GM23338 (cell line): ENCODE results near the gene MYL5. TPM values are rescaled to one million over a fixed set of nuclear protein-coding genes. Genes with fewer than 3 reads are reported as not detected.

ENCODE experiments used
- CREB1 ChIP-seq: fragments of 250-450 bp; sonication (Bioruptor Pico); IDR thresholded peaks from 2 replicates; pipeline ENCODE4 v1.5.0; 2020; ENCODE audit warnings: low read depth, mild to moderate bottlenecking, moderate library complexity
- EZH2 ChIP-seq: fragments of 200-600 bp; sonication (generic); IDR thresholded peaks from one replicate; pipeline ENCODE4 v1.8.0; 2017; ENCODE audit warnings: antibody characterized with exemption, mild to moderate bottlenecking, low read depth; ENCODE audit not compliant: unreplicated experiment
- EZH2phosphoT487 ChIP-seq: fragments of 200-600 bp; sonication (generic); IDR thresholded peaks from one replicate; pipeline ENCODE4 v1.8.1; 2018; ENCODE audit warnings: antibody characterized with exemption; ENCODE audit not compliant: unreplicated experiment
- JUNB ChIP-seq: IDR thresholded peaks from one replicate; pipeline ENCODE4 v1.6.1; 2016; ENCODE audit warnings: antibody characterized with exemption; ENCODE audit not compliant: unreplicated experiment
- POLR2AphosphoS5 ChIP-seq: IDR thresholded peaks from 2 replicates; pipeline ENCODE4 v1.6.1; 2016; ENCODE audit warnings: antibody characterized with exemption, low read depth
- STAT1 ChIP-seq: IDR thresholded peaks from one replicate; pipeline ENCODE4 v1.6.1; 2016; ENCODE audit warnings: antibody characterized with exemption; ENCODE audit not compliant: unreplicated experiment
- ZNF114 ChIP-seq: fragments of 250-450 bp; sonication (Bioruptor Pico); IDR thresholded peaks from 2 replicates; pipeline ENCODE4 v1.5.0; 2020; ENCODE audit warnings: mild to moderate bottlenecking, moderate library complexity
- ZNF331 ChIP-seq: fragments of 250-450 bp; sonication (Bioruptor Pico); IDR thresholded peaks from 2 replicates; pipeline ENCODE4 v1.5.0; 2020; ENCODE audit warnings: low read depth, mild to moderate bottlenecking, moderate library complexity
- polyA plus RNA-seq: library from polyadenylated mRNA; unstranded; fragments of >200 nt; fragmentation: Nextera tagmentation; extraction: Ambion mirVana; gene quantifications from 2 replicates; pipeline ENCODE4 v1.2.1, GENCODE V29; 2016
- total RNA-seq: library from RNA; depleted of rRNA; stranded (reverse); fragments of >200 nt; shearing (Covaris generic); gene quantifications from 2 replicates; pipeline ENCODE4 v1.2.3, GENCODE V29; 2014
- TF ChIP-seq, protein P1 (sequence below): fragments of 250-450 bp; sonication (Bioruptor Pico); IDR thresholded peaks from 2 replicates; pipeline ENCODE4 v1.5.0; 2020; ENCODE audit warnings: mild to moderate bottlenecking, moderate library complexity
- TF ChIP-seq, protein P2 (sequence below): IDR thresholded peaks from one replicate; pipeline ENCODE4 v1.6.1; 2018; ENCODE audit warnings: antibody characterized with exemption; ENCODE audit not compliant: unreplicated experiment
- TF ChIP-seq, protein P3 (sequence below): IDR thresholded peaks from 2 replicates; pipeline ENCODE4 v1.6.1; 2016; ENCODE audit warnings: antibody characterized with exemption

MYL5 gene
- total and polyA plus RNA-seq, 2 experiments from 2014 or later, result 3.0 to 4.4 TPM

DNA sequence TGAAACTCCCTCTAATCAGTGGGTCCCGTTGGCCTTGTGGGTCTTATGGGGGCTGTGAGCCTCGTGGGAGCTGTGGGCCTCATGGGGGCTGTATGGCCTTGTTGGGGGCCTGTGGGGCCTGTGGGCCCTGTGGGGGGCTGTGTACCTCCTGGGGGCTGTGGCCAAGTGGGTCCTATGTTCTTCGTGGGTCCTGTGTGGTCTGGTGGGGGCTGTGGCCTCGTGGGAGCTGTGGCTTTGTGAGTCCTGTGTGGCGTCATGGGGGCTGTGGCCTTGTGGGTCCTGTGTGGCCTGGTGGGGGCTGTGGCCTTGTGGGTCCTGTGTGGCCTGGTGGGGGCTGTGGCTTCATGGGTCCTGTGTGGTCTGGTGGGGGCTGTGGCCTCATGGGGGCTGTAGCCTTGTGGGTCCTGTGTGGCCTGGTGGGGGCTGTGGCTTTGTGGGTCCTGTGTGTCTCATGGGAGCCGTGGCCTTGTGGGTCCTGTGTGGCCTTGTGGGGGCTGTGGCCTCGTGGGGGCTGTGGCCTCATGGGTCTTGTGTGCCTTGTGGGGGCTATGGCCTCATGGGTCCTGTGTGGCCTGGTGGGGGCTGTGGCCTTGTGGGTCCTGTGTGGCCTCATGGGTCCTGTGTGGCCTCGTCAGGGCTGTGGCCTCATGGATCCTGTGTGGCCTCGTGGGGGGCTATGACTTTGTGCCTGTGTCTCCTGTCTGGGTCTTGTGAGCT lies 38.7 kb downstream of the MYL5 start (continued):
- TF ChIP-seq, protein P1, sequence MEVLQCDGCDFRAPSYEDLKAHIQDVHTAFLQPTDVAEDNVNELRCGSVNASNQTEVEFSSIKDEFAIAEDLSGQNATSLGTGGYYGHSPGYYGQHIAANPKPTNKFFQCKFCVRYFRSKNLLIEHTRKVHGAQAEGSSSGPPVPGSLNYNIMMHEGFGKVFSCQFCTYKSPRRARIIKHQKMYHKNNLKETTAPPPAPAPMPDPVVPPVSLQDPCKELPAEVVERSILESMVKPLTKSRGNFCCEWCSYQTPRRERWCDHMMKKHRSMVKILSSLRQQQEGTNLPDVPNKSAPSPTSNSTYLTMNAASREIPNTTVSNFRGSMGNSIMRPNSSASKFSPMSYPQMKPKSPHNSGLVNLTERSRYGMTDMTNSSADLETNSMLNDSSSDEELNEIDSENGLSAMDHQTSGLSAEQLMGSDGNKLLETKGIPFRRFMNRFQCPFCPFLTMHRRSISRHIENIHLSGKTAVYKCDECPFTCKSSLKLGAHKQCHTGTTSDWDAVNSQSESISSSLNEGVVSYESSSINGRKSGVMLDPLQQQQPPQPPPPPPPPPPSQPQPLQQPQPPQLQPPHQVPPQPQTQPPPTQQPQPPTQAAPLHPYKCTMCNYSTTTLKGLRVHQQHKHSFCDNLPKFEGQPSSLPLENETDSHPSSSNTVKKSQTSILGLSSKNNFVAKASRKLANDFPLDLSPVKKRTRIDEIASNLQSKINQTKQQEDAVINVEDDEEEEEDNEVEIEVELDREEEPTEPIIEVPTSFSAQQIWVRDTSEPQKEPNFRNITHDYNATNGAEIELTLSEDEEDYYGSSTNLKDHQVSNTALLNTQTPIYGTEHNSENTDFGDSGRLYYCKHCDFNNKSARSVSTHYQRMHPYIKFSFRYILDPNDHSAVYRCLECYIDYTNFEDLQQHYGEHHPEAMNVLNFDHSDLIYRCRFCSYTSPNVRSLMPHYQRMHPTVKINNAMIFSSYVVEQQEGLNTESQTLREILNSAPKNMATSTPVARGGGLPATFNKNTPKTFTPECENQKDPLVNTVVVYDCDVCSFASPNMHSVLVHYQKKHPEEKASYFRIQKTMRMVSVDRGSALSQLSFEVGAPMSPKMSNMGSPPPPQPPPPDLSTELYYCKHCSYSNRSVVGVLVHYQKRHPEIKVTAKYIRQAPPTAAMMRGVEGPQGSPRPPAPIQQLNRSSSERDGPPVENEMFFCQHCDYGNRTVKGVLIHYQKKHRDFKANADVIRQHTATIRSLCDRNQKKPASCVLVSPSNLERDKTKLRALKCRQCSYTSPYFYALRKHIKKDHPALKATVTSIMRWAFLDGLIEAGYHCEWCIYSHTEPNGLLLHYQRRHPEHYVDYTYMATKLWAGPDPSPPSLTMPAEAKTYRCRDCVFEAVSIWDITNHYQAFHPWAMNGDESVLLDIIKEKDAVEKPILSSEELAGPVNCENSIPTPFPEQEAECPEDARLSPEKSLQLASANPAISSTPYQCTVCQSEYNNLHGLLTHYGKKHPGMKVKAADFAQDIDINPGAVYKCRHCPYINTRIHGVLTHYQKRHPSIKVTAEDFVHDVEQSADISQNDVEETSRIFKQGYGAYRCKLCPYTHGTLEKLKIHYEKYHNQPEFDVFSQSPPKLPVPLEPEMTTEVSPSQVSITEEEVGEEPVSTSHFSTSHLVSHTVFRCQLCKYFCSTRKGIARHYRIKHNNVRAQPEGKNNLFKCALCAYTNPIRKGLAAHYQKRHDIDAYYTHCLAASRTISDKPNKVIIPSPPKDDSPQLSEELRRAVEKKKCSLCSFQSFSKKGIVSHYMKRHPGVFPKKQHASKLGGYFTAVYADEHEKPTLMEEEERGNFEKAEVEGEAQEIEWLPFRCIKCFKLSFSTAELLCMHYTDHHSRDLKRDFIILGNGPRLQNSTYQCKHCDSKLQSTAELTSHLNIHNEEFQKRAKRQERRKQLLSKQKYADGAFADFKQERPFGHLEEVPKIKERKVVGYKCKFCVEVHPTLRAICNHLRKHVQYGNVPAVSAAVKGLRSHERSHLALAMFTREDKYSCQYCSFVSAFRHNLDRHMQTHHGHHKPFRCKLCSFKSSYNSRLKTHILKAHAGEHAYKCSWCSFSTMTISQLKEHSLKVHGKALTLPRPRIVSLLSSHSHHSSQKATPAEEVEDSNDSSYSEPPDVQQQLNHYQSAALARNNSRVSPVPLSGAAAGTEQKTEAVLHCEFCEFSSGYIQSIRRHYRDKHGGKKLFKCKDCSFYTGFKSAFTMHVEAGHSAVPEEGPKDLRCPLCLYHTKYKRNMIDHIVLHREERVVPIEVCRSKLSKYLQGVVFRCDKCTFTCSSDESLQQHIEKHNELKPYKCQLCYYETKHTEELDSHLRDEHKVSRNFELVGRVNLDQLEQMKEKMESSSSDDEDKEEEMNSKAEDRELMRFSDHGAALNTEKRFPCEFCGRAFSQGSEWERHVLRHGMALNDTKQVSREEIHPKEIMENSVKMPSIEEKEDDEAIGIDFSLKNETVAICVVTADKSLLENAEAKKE (CRISPR knock-in tag), result no peak
- TF ChIP-seq JUNB (no peak), EZH2phosphoT487 (no peak), ZNF331 (CRISPR knock-in tag) (no peak), ZNF114 (CRISPR knock-in tag) (no peak), POLR2AphosphoS5 (no peak), CREB1 (CRISPR knock-in tag) (no peak), EZH2 (no peak), STAT1 (no peak)
- TF ChIP-seq, protein P2, sequence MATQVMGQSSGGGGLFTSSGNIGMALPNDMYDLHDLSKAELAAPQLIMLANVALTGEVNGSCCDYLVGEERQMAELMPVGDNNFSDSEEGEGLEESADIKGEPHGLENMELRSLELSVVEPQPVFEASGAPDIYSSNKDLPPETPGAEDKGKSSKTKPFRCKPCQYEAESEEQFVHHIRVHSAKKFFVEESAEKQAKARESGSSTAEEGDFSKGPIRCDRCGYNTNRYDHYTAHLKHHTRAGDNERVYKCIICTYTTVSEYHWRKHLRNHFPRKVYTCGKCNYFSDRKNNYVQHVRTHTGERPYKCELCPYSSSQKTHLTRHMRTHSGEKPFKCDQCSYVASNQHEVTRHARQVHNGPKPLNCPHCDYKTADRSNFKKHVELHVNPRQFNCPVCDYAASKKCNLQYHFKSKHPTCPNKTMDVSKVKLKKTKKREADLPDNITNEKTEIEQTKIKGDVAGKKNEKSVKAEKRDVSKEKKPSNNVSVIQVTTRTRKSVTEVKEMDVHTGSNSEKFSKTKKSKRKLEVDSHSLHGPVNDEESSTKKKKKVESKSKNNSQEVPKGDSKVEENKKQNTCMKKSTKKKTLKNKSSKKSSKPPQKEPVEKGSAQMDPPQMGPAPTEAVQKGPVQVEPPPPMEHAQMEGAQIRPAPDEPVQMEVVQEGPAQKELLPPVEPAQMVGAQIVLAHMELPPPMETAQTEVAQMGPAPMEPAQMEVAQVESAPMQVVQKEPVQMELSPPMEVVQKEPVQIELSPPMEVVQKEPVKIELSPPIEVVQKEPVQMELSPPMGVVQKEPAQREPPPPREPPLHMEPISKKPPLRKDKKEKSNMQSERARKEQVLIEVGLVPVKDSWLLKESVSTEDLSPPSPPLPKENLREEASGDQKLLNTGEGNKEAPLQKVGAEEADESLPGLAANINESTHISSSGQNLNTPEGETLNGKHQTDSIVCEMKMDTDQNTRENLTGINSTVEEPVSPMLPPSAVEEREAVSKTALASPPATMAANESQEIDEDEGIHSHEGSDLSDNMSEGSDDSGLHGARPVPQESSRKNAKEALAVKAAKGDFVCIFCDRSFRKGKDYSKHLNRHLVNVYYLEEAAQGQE, result no peak
- TF ChIP-seq, protein P3, sequence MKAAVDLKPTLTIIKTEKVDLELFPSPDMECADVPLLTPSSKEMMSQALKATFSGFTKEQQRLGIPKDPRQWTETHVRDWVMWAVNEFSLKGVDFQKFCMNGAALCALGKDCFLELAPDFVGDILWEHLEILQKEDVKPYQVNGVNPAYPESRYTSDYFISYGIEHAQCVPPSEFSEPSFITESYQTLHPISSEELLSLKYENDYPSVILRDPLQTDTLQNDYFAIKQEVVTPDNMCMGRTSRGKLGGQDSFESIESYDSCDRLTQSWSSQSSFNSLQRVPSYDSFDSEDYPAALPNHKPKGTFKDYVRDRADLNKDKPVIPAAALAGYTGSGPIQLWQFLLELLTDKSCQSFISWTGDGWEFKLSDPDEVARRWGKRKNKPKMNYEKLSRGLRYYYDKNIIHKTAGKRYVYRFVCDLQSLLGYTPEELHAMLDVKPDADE, result no peak
